Measurements from ENCODE around the gene ABL2. TPM values are rescaled to one million over a fixed set of nuclear protein-coding genes. Genes with fewer than 3 reads are reported as not detected.

Gene ABL2
- total RNA-seq, 4 donors from 2014 or later: 4.4 to 9.3 (median 5.8) TPM

GRCh38 chr1:179095924-179096323, 133.6 kb downstream of the ABL2 start:
- in situ Hi-C loops (cut with MboI; ENCODE audit: low sequenced_read_pairs in 4 of 4): loop anchor here in 1 of 4 donors (25.0 kb wide), 1 partner anchor 716 kb away; no protein-coding TSS in a partner anchor
- ATAC-seq (no peak), DNase-seq (no peak)
- H3K27me3 ChIP-seq: no peaks in the 10 kb centered on the region
- H3K4me1 ChIP-seq: peaks cover 14 to 16% of the 10 kb centered on the region in 2 donors
- intact Hi-C loops (cut with DNase I; ENCODE audit: low total_unique reads): no loop called here
- peaks cover 0 to 47% of the 10 kb centered on the region in 2 donors for H3K36me3 ChIP-seq
- no peaks in the 10 kb centered on the region for H3K9me3 ChIP-seq
- H3K4me3 ChIP-seq: no peak overlapping the region
- no peak overlapping the region for H3K27ac ChIP-seq
- TF ChIP-seq, protein P1, sequence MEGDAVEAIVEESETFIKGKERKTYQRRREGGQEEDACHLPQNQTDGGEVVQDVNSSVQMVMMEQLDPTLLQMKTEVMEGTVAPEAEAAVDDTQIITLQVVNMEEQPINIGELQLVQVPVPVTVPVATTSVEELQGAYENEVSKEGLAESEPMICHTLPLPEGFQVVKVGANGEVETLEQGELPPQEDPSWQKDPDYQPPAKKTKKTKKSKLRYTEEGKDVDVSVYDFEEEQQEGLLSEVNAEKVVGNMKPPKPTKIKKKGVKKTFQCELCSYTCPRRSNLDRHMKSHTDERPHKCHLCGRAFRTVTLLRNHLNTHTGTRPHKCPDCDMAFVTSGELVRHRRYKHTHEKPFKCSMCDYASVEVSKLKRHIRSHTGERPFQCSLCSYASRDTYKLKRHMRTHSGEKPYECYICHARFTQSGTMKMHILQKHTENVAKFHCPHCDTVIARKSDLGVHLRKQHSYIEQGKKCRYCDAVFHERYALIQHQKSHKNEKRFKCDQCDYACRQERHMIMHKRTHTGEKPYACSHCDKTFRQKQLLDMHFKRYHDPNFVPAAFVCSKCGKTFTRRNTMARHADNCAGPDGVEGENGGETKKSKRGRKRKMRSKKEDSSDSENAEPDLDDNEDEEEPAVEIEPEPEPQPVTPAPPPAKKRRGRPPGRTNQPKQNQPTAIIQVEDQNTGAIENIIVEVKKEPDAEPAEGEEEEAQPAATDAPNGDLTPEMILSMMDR (IDR thresholded peaks at IDR 0.05 in 4 of 5, conservative IDR thresholded peaks at IDR 0.05 in 1 of 5): no peak
- no peak for TF ChIP-seq POLR2A (IDR thresholded peaks at IDR 0.05)

DNA sequence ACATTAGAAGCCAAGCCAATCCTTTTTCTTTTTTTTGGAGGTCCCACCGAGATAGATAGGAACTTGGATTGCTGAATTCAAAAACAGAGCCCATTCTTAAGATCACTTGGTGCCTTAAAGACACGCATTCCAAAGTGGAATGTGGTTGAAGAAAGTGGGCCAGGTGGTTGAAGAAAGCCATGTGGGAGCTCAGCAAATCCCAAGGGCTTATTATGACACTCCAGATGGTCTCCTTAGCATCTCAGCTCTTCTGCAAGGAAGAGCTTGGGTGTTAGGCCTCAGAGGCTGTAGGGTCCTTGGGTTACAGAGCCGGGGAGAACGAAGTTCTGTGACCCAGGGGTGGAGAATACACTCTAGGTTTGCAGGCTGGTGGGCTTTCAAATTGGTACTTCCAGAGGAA, 134.1 kb downstream of the ABL2 start:
- ATAC-seq (no peak), DNase-seq (no peak)
- TF ChIP-seq, protein P1 (IDR thresholded peaks at IDR 0.05 in 4 of 5, conservative IDR thresholded peaks at IDR 0.05 in 1 of 5): no peak
- Histone ChIP-seq H3K4me3 (no peak overlapping the region), H3K27ac (peak overlapping the region in 3 of 4 donors; percentile 5 to 17 (median 16)), H3K36me3 (peaks cover 0 to 47% of the 10 kb centered on the region in 2 donors), H3K27me3 (no peaks in the 10 kb centered on the region), H3K9me3 (no peaks in the 10 kb centered on the region), H3K4me1 (peaks cover 20 to 21% of the 10 kb centered on the region in 2 donors)
- intact Hi-C loops (cut with DNase I; ENCODE audit: low total_unique reads) (no loop called here), in situ Hi-C loops (cut with MboI; ENCODE audit: low sequenced_read_pairs in 4 of 4) (loop anchor here in 1 of 4 donors (25.0 kb wide), 1 partner anchor 717 kb away; no protein-coding TSS in a partner anchor)

GRCh38 chr1:179094818-179095217, 134.7 kb downstream of the ABL2 start:
- ATAC-seq (no peak), DNase-seq (no peak)
- Histone ChIP-seq H3K4me3 (no peak overlapping the region), H3K36me3 (peaks cover 0 to 47% of the 10 kb centered on the region in 2 donors), H3K27me3 (no peaks in the 10 kb centered on the region), H3K4me1 (peaks cover 25% of the 10 kb centered on the region in 2 donors), H3K27ac (peak overlapping the region in 3 of 4 donors; percentile 5 to 21 (median 17)), H3K9me3 (no peaks in the 10 kb centered on the region)
- TF ChIP-seq, protein P1 (IDR thresholded peaks at IDR 0.05 in 4 of 5, conservative IDR thresholded peaks at IDR 0.05 in 1 of 5): no peak
- no peak for TF ChIP-seq POLR2A (IDR thresholded peaks at IDR 0.05)
- intact Hi-C loops (cut with DNase I; ENCODE audit: low total_unique reads) (no loop called here), in situ Hi-C loops (cut with MboI; ENCODE audit: low sequenced_read_pairs in 4 of 4) (loop anchor here in 1 of 4 donors (25.0 kb wide), 1 partner anchor 717 kb away; no protein-coding TSS in a partner anchor)

DNA sequence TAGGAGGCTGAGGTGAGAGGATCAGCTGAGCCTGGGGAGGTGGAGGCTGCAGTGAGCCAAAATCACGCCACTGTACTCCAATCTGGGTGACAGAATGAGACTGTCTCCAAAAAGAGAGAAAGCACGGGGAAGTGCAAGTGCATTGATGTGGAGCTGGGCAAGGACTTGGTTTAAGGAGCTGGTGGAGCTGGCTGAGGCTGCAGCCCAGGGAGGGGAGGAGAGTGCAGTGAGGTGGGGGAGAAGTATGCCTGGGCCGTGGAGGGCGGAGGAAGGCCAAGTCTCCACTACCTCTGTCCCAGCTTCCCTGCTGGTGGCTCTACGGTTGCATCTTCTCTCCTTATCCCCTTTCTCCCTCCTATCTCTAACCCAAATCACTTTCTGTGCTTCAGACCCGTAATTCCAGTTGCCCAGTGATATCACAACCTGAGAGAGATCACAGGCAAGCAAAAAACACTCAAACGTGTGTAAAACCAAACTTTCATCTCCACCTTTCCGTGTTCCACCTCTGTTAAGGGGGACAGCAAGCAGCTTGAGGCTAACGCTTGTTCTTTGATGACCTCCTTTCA, 136.5 kb downstream of the ABL2 start:
- peaks cover 0 to 62% of the 10 kb centered on the region in 2 donors for H3K36me3 ChIP-seq
- no peaks in the 10 kb centered on the region for H3K9me3 ChIP-seq
- intact Hi-C loops (cut with DNase I; ENCODE audit: low total_unique reads) (no loop called here), in situ Hi-C loops (cut with MboI; ENCODE audit: low sequenced_read_pairs in 4 of 4) (loop anchor here in 1 of 4 donors (25.0 kb wide), 1 partner anchor 719 kb away; no protein-coding TSS in a partner anchor)
- no peak for DNase-seq
- no peaks in the 10 kb centered on the region for H3K27me3 ChIP-seq
- no peak for ATAC-seq
- H3K27ac ChIP-seq: peak overlapping the region in 2 of 4 donors; percentile 83
- no peak overlapping the region for H3K4me3 ChIP-seq
- H3K4me1 ChIP-seq: peaks cover 25 to 32% of the 10 kb centered on the region in 2 donors
- no peak for TF ChIP-seq POLR2A (IDR thresholded peaks at IDR 0.05)
- TF ChIP-seq, protein P1 (IDR thresholded peaks at IDR 0.05 in 4 of 5, conservative IDR thresholded peaks at IDR 0.05 in 1 of 5): no peak
